NT2/D1 (cell line): ENCODE data around the gene LRP8.

ENCODE experiments used
- YY1 ChIP-seq: IDR thresholded peaks from 2 replicates; pipeline ENCODE4 v1.6.1; 2011; ENCODE audit not compliant: insufficient read length, insufficient read depth
- ZNF274 ChIP-seq: IDR thresholded peaks from 2 replicates; pipeline ENCODE4 v1.6.1; 2011; ENCODE audit warnings: mild to moderate bottlenecking, low read depth, low read length

DNA sequence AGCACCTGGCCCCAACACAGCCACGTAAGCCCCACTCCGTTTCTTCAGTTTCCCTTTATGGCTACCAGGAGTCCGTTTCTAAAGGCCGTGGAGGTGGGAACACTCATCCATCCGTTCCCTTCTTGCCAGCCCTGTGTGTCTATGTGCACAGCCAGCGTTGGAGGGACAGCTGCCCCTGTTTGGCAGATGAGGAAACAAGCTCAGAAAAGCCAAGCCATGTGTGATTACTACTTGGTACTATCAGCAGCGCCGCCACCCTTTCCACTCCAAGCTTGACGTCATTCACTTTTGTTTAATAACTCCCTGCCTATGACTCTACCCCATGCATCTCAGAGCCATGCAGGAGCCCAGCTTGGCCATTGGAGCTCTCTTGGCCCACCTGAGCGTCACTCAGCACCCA lies 3.5 kb downstream of the LRP8 start:
- TF ChIP-seq YY1: no peak
- no peak for TF ChIP-seq ZNF274
